H1 (cell line): ENCODE measurements around the gene PRKN.

ENCODE experiments used
- ATF2 ChIP-seq: IDR thresholded peaks from 2 replicates; pipeline ENCODE4 v1.6.1; 2012; ENCODE audit warnings: low read length, inconsistent platforms
- CEBPB ChIP-seq: IDR thresholded peaks from 2 replicates; pipeline ENCODE4 v1.6.1; 2012; ENCODE audit warnings: low read depth, low read length
- EP300 ChIP-seq, 2 experiments: IDR thresholded peaks; 1 replicate in 1 of 2; 2 replicates in 1 of 2; pipeline ENCODE4 v1.6.1; 2011 to 2012; ENCODE audit warnings: low read depth in 2 of 2, low read length in 2 of 2, mild to moderate bottlenecking in 2 of 2, borderline replicate concordance in 1 of 2, inconsistent platforms in 1 of 2, moderate library complexity in 1 of 2
- GTF2F1 ChIP-seq: IDR thresholded peaks from 2 replicates; pipeline ENCODE4 v1.6.1; 2012; ENCODE audit warnings: low read depth, low read length, improper control_type of control experiment, borderline replicate concordance
- HDAC6 ChIP-seq: IDR thresholded peaks from one replicate; pipeline ENCODE4 v1.7.1; 2012; ENCODE audit warnings: low read depth, mild to moderate bottlenecking, inconsistent platforms, low read length, moderate library complexity
- MAX ChIP-seq: IDR thresholded peaks from 2 replicates; pipeline ENCODE4 v1.6.1; 2012; ENCODE audit warnings: inconsistent platforms
- NRF1 ChIP-seq: IDR thresholded peaks from 2 replicates; pipeline ENCODE4 v1.6.1; 2011; ENCODE audit warnings: mild to moderate bottlenecking, low read depth, low read length, improper control_type of control experiment
- PHF8 ChIP-seq: fragments of 200-600 bp; sonication (generic); conservative IDR thresholded peaks from 2 replicates; pipeline ENCODE4 v1.7.1; 2012; ENCODE audit warnings: low read depth, mild to moderate bottlenecking, inconsistent platforms, low read length, moderate library complexity
- POLR2A ChIP-seq, 2 experiments: IDR thresholded peaks; 1 replicate in 1 of 2; 2 replicates in 1 of 2; pipeline ENCODE4 v1.6.1; 2011; ENCODE audit warnings: low read depth in 2 of 2, low read length in 2 of 2, mild to moderate bottlenecking in 2 of 2; ENCODE audit errors: control extremely low read depth in 1 of 2
- POLR2AphosphoS5 ChIP-seq: IDR thresholded peaks from 2 replicates; pipeline ENCODE4 v1.6.1; 2011; ENCODE audit warnings: low read depth, low read length
- TAF7 ChIP-seq: optimal IDR thresholded peaks from 2 replicates; pipeline ENCODE3; 2011; ENCODE audit warnings: low read depth, mild to moderate bottlenecking, inconsistent platforms, low read length, moderate library complexity, borderline replicate concordance
- TBP ChIP-seq: IDR thresholded peaks from 2 replicates; pipeline ENCODE4 v1.6.1; 2011; ENCODE audit warnings: low read depth, low read length, improper control_type of control experiment
- TF ChIP-seq, protein P1 (sequence below), 3 experiments: IDR thresholded peaks; 1 replicate in 2 of 3; 2 replicates in 1 of 3; pipeline versions ENCODE4 v1.5.1 to v1.6.1; 2011; ENCODE audit warnings: low read length in 3 of 3, mild to moderate bottlenecking in 3 of 3, inconsistent platforms in 2 of 3, low read depth in 1 of 3, moderate library complexity in 1 of 3; ENCODE audit not compliant: insufficient read depth in 1 of 3; ENCODE audit errors: control extremely low read depth in 1 of 3
- TF ChIP-seq, protein P2 (sequence below): IDR thresholded peaks from 2 replicates; pipeline ENCODE4 v1.6.1; 2011; ENCODE audit warnings: low read length, improper control_type of control experiment

DNA sequence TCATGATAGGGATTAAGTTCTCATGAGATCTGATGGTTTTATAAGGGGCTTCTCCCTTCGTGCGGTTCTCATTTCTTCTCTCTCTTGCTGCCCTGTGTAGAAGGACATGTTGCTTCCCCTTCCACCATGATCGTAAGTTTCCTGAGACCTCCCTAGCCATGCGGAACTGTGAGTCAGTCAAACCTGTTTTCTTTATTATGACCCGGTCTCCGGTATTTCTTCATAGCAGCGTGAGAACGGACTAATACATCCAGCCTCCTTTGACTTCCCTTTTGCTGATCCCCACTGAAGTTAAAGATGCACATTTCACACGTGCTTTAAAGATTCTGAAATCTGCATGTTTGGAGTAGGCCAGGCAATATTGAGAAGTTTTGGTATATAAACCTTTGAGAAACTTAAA is 543.1 kb downstream of the PRKN start:
- TF ChIP-seq POLR2A (IDR thresholded peaks at IDR 0.05; ENCODE audit: control extremely low read depth in 1 of 2, low read depth in 2 of 2, low read length in 2 of 2) (no peak), ATF2 (no peak), EP300 (IDR thresholded peaks at IDR 0.05; ENCODE audit: borderline replicate concordance in 1 of 2, low read depth in 2 of 2, low read length in 2 of 2) (no peak), NRF1 (no peak), PHF8 (no peak), TAF7 (no peak), MAX (no peak), CEBPB (no peak), POLR2AphosphoS5 (no peak), GTF2F1 (no peak), HDAC6 (no peak), TBP (no peak)
- TF ChIP-seq, protein P1, sequence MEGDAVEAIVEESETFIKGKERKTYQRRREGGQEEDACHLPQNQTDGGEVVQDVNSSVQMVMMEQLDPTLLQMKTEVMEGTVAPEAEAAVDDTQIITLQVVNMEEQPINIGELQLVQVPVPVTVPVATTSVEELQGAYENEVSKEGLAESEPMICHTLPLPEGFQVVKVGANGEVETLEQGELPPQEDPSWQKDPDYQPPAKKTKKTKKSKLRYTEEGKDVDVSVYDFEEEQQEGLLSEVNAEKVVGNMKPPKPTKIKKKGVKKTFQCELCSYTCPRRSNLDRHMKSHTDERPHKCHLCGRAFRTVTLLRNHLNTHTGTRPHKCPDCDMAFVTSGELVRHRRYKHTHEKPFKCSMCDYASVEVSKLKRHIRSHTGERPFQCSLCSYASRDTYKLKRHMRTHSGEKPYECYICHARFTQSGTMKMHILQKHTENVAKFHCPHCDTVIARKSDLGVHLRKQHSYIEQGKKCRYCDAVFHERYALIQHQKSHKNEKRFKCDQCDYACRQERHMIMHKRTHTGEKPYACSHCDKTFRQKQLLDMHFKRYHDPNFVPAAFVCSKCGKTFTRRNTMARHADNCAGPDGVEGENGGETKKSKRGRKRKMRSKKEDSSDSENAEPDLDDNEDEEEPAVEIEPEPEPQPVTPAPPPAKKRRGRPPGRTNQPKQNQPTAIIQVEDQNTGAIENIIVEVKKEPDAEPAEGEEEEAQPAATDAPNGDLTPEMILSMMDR (IDR thresholded peaks at IDR 0.05; ENCODE audit: control extremely low read depth in 1 of 3, insufficient read depth in 1 of 3, low read depth in 1 of 3, low read length in 3 of 3): no peak
- TF ChIP-seq, protein P2, sequence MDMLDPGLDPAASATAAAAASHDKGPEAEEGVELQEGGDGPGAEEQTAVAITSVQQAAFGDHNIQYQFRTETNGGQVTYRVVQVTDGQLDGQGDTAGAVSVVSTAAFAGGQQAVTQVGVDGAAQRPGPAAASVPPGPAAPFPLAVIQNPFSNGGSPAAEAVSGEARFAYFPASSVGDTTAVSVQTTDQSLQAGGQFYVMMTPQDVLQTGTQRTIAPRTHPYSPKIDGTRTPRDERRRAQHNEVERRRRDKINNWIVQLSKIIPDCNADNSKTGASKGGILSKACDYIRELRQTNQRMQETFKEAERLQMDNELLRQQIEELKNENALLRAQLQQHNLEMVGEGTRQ: no peak
